RWPE1 (cell line): ENCODE measurements around the gene NECTIN1.

Experiments
- CTCF ChIA-PET: fragments of 350-600 bp; sonication (Branson Sonifier 250); formaldehyde crosslinking; extraction: SDS; loops from one replicate; lab custom pipeline; 2021; lab: Yijun Ruan, JAX
- POLR2A ChIA-PET: fragments of 400-600 bp; formaldehyde crosslinking; extraction: SDS; loops from one replicate; lab custom pipeline; 2020; ENCODE audit warnings: antibody characterized with exemption; ENCODE audit not compliant: low non-redundant PET; lab: Yijun Ruan, JAX
- DNase-seq: peaks from one replicate; pipeline ENCODE4 v3.0.0; 2012; ENCODE audit warnings: low spot score
- H3K27ac ChIP-seq: fragments of 450-650 bp; 2 replicates; pipeline ENCODE4 v1.5.1; 2017
- TF ChIP-seq, protein P1 (sequence below): fragments of 450-650 bp; conservative IDR thresholded peaks from 2 replicates; pipeline ENCODE4 v1.5.1; 2017; ENCODE audit warnings: low read depth, mild to moderate bottlenecking

The NECTIN1 gene

GRCh38 chr11:119641983-119642745 lies 86.8 kb downstream of the NECTIN1 start:
- POLR2A ChIA-PET: no interaction called here

GRCh38 chr11:119640541-119640940 lies 88.5 kb downstream of the NECTIN1 start:
- H3K27ac ChIP-seq: no peak overlapping the region
- ChIA-PET POLR2A (no interaction called here), CTCF (interaction anchor here (0.6 kb wide), 3 partner anchors 27 to 285 kb away, joined by 3 to 4 read pairs (median 3); no protein-coding TSS in a partner anchor)
- TF ChIP-seq, protein P1, sequence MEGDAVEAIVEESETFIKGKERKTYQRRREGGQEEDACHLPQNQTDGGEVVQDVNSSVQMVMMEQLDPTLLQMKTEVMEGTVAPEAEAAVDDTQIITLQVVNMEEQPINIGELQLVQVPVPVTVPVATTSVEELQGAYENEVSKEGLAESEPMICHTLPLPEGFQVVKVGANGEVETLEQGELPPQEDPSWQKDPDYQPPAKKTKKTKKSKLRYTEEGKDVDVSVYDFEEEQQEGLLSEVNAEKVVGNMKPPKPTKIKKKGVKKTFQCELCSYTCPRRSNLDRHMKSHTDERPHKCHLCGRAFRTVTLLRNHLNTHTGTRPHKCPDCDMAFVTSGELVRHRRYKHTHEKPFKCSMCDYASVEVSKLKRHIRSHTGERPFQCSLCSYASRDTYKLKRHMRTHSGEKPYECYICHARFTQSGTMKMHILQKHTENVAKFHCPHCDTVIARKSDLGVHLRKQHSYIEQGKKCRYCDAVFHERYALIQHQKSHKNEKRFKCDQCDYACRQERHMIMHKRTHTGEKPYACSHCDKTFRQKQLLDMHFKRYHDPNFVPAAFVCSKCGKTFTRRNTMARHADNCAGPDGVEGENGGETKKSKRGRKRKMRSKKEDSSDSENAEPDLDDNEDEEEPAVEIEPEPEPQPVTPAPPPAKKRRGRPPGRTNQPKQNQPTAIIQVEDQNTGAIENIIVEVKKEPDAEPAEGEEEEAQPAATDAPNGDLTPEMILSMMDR: no peak
- DNase-seq: no peak

More at GRCh38 chr11:119641983-119642745, 86.8 kb downstream of the NECTIN1 start:
- peak; percentile 52 for DNase-seq
- H3K27ac ChIP-seq: no peak overlapping the region
- CTCF ChIA-PET: interaction anchor here (0.6 to 1.7 kb wide), 15 partner anchors 12 to 1953 kb away, joined by 3 to 9 read pairs (median 4); no protein-coding TSS in a partner anchor
- TF ChIP-seq, protein P1: peak; percentile 65

GRCh38 chr11:119639642-119640205 lies 89.3 kb downstream of the NECTIN1 start:
- no peak overlapping the region for H3K27ac ChIP-seq
- TF ChIP-seq, protein P1: no peak
- POLR2A ChIA-PET: no interaction called here
- CTCF ChIA-PET: interaction anchor here (0.6 to 1.2 kb wide), 4 partner anchors 15 to 689 kb away, joined by 3 to 4 read pairs (median 4); no protein-coding TSS in a partner anchor
- no peak for DNase-seq

DNA sequence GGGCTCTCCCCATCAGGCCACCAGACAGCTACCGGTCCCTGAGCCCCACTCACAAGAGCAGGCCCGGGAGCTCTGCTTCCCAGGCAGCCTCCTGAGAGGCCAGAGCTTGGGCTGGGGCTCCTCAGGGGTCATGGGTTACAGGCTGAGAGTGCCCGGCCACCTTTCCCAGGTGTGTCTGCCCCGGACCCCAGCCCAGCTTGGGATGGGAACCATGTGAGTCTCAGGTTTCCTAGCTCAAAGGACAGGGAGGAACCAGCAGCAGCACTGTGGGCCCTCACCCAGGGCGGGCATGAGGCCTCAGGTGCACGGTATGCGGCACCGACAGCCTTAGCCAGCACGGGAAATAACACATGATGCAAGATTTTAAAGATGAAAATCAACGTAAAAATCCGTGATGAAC lies 90.1 kb downstream of the NECTIN1 start:
- ChIA-PET CTCF (interaction anchor here (1.2 kb wide), 1 partner anchor 14 kb away, joined by 4 read pairs; no protein-coding TSS in a partner anchor), POLR2A (interaction anchor here (0.5 kb wide), 1 partner anchor 19 kb away, joined by 3 read pairs; no protein-coding TSS in a partner anchor)
- no peak for DNase-seq
- no peak overlapping the region for H3K27ac ChIP-seq
- TF ChIP-seq, protein P1: no peak

GRCh38 chr11:119637481-119637880 lies 91.5 kb downstream of the NECTIN1 start:
- TF ChIP-seq, protein P1: no peak
- DNase-seq: no peak
- POLR2A ChIA-PET: no interaction called here
- CTCF ChIA-PET: no interaction called here
- no peak overlapping the region for H3K27ac ChIP-seq

DNA sequence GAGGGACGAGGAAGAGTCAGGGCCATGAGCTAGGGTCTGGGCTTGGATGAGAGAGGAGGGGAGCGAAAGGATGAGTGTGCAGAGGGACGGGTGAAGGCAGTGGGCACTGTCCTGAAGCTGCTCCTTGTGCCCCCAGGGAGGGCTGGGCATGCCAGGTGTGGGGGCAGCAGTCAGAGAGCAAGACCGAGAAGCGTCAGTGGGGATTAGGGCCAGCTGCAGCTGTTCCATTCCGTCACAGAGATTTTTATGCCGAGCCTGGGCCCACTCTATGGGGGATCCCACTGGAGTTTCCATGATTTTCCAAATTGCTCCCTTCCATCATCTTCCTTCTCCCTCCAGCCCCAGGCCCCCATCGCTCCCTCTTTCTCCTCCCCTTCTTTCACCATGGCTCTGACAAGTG lies 93.2 kb downstream of the NECTIN1 start:
- DNase-seq: no peak
- POLR2A ChIA-PET: no interaction called here
- H3K27ac ChIP-seq: no peak overlapping the region
- TF ChIP-seq, protein P1: no peak
- CTCF ChIA-PET: no interaction called here
